Hepatocyte (in vitro differentiated cells): ENCODE results near the gene TTLL10.

Experiments used
- EZH2 ChIP-seq: fragments of 200-600 bp; sonication (generic); IDR thresholded peaks from 2 replicates; pipeline ENCODE4 v1.6.1; 2016; ENCODE audit warnings: antibody characterized with exemption, mild to moderate bottlenecking, borderline replicate concordance
- EZH2phosphoT487 ChIP-seq: fragments of 200-600 bp; sonication (generic); IDR thresholded peaks from one replicate; pipeline ENCODE4 v1.6.1; 2018; ENCODE audit warnings: antibody characterized with exemption, mild to moderate bottlenecking, low read depth, moderate library complexity; ENCODE audit not compliant: unreplicated experiment, severe bottlenecking
- TF ChIP-seq, protein P1 (sequence below): fragments of 200-600 bp; sonication (generic); IDR thresholded peaks from 2 replicates; pipeline ENCODE4 v1.5.1; 2016; ENCODE audit warnings: antibody characterized with exemption, mild to moderate bottlenecking; ENCODE audit not compliant: poor library complexity

DNA sequence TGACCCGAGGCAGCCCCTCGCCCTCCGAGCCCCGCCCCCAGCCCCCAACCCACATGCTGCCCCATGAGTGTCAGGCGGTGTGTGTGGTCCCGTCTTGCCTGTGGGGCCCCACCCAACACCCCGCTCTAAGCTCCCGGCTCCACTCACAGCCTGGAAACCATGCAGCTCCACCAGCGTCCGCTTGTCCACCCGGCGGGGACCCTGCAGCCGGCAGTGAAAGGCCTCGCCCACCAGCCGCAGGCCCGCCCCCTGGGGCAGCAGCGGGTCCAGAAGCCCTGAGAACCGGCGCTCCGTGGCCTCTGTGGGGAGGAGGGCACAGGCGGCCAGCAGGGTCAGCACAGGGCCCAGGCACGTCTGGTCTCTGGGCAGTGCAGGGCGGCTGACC, 70.1 kb downstream of the TTLL10 start:
- no peak for TF ChIP-seq EZH2
- TF ChIP-seq, protein P1, sequence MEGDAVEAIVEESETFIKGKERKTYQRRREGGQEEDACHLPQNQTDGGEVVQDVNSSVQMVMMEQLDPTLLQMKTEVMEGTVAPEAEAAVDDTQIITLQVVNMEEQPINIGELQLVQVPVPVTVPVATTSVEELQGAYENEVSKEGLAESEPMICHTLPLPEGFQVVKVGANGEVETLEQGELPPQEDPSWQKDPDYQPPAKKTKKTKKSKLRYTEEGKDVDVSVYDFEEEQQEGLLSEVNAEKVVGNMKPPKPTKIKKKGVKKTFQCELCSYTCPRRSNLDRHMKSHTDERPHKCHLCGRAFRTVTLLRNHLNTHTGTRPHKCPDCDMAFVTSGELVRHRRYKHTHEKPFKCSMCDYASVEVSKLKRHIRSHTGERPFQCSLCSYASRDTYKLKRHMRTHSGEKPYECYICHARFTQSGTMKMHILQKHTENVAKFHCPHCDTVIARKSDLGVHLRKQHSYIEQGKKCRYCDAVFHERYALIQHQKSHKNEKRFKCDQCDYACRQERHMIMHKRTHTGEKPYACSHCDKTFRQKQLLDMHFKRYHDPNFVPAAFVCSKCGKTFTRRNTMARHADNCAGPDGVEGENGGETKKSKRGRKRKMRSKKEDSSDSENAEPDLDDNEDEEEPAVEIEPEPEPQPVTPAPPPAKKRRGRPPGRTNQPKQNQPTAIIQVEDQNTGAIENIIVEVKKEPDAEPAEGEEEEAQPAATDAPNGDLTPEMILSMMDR = no peak
- TF ChIP-seq EZH2phosphoT487 = no peak
